Trophoblast cell (in vitro differentiated cells and primary cell): ENCODE measurements around the gene BTBD10.

Source experiments
- DNase-seq, 2 donors: peaks; one replicate each; pipeline ENCODE4 v3.0.0-alpha.2; 2016
- H2AFZ ChIP-seq: 2 replicates; pipeline ENCODE4 v1.6.1; 2013; ENCODE audit warnings: low read length, moderate library complexity, mild to moderate bottlenecking; ENCODE audit not compliant: insufficient read depth, poor library complexity
- H2AK5ac ChIP-seq: 2 replicates; pipeline ENCODE4 v1.6.1; 2013; ENCODE audit warnings: mild to moderate bottlenecking, low read length
- H2BK120ac ChIP-seq: 2 replicates; pipeline ENCODE4 v1.6.1; 2013; ENCODE audit warnings: low read length, mild to moderate bottlenecking, moderate library complexity; ENCODE audit not compliant: insufficient read depth, poor library complexity
- H2BK12ac ChIP-seq: 2 replicates; pipeline ENCODE4 v1.6.1; 2013; ENCODE audit warnings: mild to moderate bottlenecking, low read length, moderate library complexity
- H2BK5ac ChIP-seq: 2 replicates; pipeline ENCODE4 v1.6.1; 2013; ENCODE audit warnings: low read length, low read depth, moderate library complexity, mild to moderate bottlenecking; ENCODE audit not compliant: poor library complexity
- H3K14ac ChIP-seq: 2 replicates; pipeline ENCODE4 v1.6.1; 2013; ENCODE audit warnings: mild to moderate bottlenecking, low read length
- H3K18ac ChIP-seq: 2 replicates; pipeline ENCODE4 v1.6.1; 2013; ENCODE audit warnings: mild to moderate bottlenecking, low read length
- H3K23ac ChIP-seq: 2 replicates; pipeline ENCODE4 v1.6.1; 2013; ENCODE audit warnings: low read length
- H3K27ac ChIP-seq: 2 replicates; pipeline ENCODE4 v1.5.1; 2013; ENCODE audit warnings: low read depth, mild to moderate bottlenecking, inconsistent platforms, low read length, moderate library complexity
- H3K27me3 ChIP-seq: 2 replicates; pipeline ENCODE4 v1.6.1; 2013; ENCODE audit warnings: inconsistent platforms, mild to moderate bottlenecking, low read length, moderate library complexity; ENCODE audit not compliant: insufficient read depth
- H3K36me3 ChIP-seq, 2 experiments: 1 replicate in 1 of 2; 2 replicates in 1 of 2; pipeline ENCODE4 v1.6.1; 2013; ENCODE audit warnings: low read length in 2 of 2, mild to moderate bottlenecking in 2 of 2, moderate library complexity in 1 of 2; ENCODE audit not compliant: insufficient read depth in 2 of 2, control insufficient read depth in 1 of 2
- H3K4ac ChIP-seq: 2 replicates; pipeline ENCODE4 v1.6.1; 2013; ENCODE audit warnings: low read depth, mild to moderate bottlenecking, low read length, moderate library complexity
- H3K4me1 ChIP-seq, 2 experiments: 1 replicate in 1 of 2; 2 replicates in 1 of 2; pipeline ENCODE4 v1.6.1; 2013; ENCODE audit warnings: low read length in 2 of 2, mild to moderate bottlenecking in 2 of 2, moderate library complexity in 1 of 2; ENCODE audit not compliant: insufficient read depth in 2 of 2, control insufficient read depth in 1 of 2
- H3K4me2 ChIP-seq: 2 replicates; pipeline ENCODE4 v1.6.1; 2013; ENCODE audit warnings: inconsistent platforms, mild to moderate bottlenecking, low read length, moderate library complexity
- H3K4me3 ChIP-seq: 2 replicates; pipeline ENCODE4 v1.5.1; 2013; ENCODE audit warnings: mild to moderate bottlenecking, low read depth, low read length, inconsistent platforms
- H3K79me1 ChIP-seq: one replicate; pipeline ENCODE4 v1.6.1; 2013; ENCODE audit warnings: low read length
- H3K79me2 ChIP-seq: 2 replicates; pipeline ENCODE4 v1.6.1; 2013; ENCODE audit warnings: low read length, mild to moderate bottlenecking; ENCODE audit not compliant: control insufficient read depth, insufficient read depth, poor library complexity
- H3K9ac ChIP-seq: 2 replicates; pipeline ENCODE4 v1.6.1; 2013; ENCODE audit warnings: mild to moderate bottlenecking, low read length
- H3K9me3 ChIP-seq: 2 replicates; pipeline ENCODE4 v1.6.1; 2013; ENCODE audit warnings: low read depth, mild to moderate bottlenecking, control low read depth, inconsistent platforms, low read length; ENCODE audit not compliant: insufficient read depth
- H4K12ac ChIP-seq: 2 replicates; pipeline ENCODE4 v1.6.1; 2013; ENCODE audit warnings: low read depth, mild to moderate bottlenecking, low read length, moderate library complexity
- H4K8ac ChIP-seq: 2 replicates; pipeline ENCODE4 v1.6.1; 2013; ENCODE audit warnings: low read depth, mild to moderate bottlenecking, low read length, moderate library complexity
- H4K91ac ChIP-seq: one replicate; pipeline ENCODE4 v1.6.1; 2013; ENCODE audit warnings: low read depth, mild to moderate bottlenecking, low read length, moderate library complexity
- WGBS: extraction: QIAGEN DNeasy Blood & Tissue Kit; methylation state at CpG from one replicate; pipeline ENCODE4 v1.1.7; 2013; ENCODE audit warnings: missing lambda C conversion rate; ENCODE audit not compliant: insufficient read length, insufficient coverage; ENCODE audit errors: extremely low coverage; 5-methylcytosine and 5-hydroxymethylcytosine counted together

BTBD10 gene

DNA sequence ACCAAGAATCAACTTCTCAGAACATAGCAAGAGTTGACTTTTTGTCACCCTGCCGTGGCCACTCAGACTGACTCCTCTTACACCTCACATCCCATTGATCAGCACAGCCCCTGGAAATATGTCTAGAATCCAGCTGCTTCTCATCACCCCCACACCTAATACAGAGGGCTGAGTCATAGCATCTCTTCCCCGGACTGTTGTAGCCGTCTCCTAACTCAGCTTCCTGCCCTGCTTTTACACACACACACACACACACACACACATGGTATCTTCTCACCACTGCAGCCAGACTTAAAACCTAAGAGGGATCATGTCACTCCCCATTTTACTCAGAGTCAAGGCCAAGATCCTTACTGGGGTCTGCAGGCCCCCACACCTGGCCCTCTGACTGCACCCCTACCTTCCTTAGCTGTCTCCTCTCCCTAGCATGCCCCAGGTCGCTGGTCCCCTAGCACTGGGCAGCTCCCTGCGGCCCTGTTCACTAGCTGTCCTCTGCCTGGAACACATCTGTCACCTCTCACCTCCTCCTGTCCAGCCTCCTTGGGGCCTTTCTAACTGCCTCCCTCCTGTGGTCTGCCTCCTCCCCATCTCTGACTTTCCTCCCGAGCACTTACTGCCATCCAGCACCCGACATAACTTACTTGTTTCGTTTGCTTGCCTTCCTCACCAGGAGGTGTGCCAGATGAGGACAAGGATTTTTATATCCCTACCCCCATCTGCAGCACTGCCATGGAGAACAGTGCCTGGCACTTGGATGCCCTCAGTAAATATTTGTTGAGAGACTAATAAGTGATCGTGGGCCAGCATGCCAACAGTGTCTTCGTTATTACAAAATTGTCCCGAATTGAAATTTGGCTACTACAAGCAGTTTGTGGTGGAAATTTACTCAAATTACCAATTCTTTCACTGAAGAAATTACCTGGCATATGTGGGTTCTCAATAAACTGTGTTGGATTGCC is 123.5 kb downstream of the BTBD10 start:
- WGBS, result no CpG with 5 or more reads among the region's 11 CpGs

DNA sequence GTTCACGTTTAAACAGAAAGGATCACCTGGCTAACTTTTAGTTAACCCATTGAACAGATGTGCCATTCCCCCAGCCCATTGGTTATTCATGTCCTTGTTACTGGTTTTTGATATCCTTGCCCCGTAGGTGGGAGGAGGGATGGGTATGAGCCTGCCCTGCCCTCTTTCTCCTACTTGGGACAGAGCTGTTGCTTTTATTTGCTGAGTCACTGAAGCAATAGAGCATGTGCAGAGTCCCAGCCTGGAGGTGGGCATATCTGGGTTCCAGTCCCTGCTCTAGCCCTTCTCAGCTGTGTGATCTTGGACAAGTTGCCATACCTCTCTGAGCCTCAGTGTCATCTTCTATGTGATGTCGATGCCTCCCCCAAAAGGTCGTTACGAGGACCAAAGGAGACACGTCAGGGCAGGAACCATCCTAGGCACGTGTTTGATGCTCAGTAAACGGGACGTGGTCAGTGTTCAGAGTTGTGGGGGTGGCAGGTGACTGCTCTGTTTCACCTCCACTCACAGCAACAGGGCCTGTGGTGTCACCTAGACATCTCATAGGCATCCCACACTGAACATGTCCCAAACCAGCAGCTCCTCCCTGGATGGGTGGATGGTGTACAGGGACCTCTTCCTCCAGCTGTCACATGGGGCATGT is 124.5 kb downstream of the BTBD10 start:
- H3K4me1 ChIP-seq, result peaks cover 20 to 29% of the 10 kb centered on the region in 2 experiments
- peak overlapping the region; percentile 58 for H4K91ac ChIP-seq
- peak overlapping the region; percentile 9 for H3K4ac ChIP-seq
- peak overlapping the region; percentile 27 for H3K4me3 ChIP-seq
- H3K18ac ChIP-seq, result peak overlapping the region; percentile 5
- no CpG with 5 or more reads among the region's 9 CpGs for WGBS
- H3K14ac ChIP-seq, result peak overlapping the region; percentile 33
- DNase-seq, result no peak
- no peak overlapping the region for H2AFZ ChIP-seq
- peak overlapping the region; percentile 30 for H3K27ac ChIP-seq
- H2AK5ac ChIP-seq, result peak overlapping the region; percentile 6
- no peak overlapping the region for H4K12ac ChIP-seq
- peak overlapping the region; percentile 2 for H2BK12ac ChIP-seq
- H4K8ac ChIP-seq, result peak overlapping the region; percentile 5
- peaks cover 2% of the 10 kb centered on the region for H3K79me2 ChIP-seq
- H3K9me3 ChIP-seq, result no peaks in the 10 kb centered on the region
- H2BK120ac ChIP-seq, result peak overlapping the region; percentile 46
- H3K27me3 ChIP-seq, result no peaks in the 10 kb centered on the region
- H3K23ac ChIP-seq, result no peak overlapping the region
- H3K79me1 ChIP-seq, result peaks cover 17% of the 10 kb centered on the region
- no peak overlapping the region for H3K9ac ChIP-seq
- H2BK5ac ChIP-seq, result peak overlapping the region; percentile 5
- H3K4me2 ChIP-seq, result peak overlapping the region; percentile 2
- H3K36me3 ChIP-seq, result no peaks in the 10 kb centered on the region

More for the DNA sequence above, 123.5 kb downstream of the BTBD10 start:
- H3K27ac ChIP-seq, result peak overlapping the region; percentile 44
- H3K4me1 ChIP-seq, result peaks cover 20 to 29% of the 10 kb centered on the region in 2 experiments
- H2BK12ac ChIP-seq, result peak overlapping the region; percentile 70
- no peak overlapping the region for H2AFZ ChIP-seq
- peak overlapping the region; percentile 78 for H4K91ac ChIP-seq
- H2BK120ac ChIP-seq, result peak overlapping the region; percentile 44
- H3K36me3 ChIP-seq, result no peaks in the 10 kb centered on the region
- peak overlapping the region; percentile 8 for H3K18ac ChIP-seq
- no peak overlapping the region for H3K9ac ChIP-seq
- no peak overlapping the region for H3K23ac ChIP-seq
- H3K14ac ChIP-seq, result peak overlapping the region; percentile 49
- H3K4me3 ChIP-seq, result no peak overlapping the region
- H3K4ac ChIP-seq, result no peak overlapping the region
- peak overlapping the region; percentile 45 for H2AK5ac ChIP-seq
- peak overlapping the region; percentile 1 for H2BK5ac ChIP-seq
- H3K79me1 ChIP-seq, result peaks cover 17% of the 10 kb centered on the region
- H3K9me3 ChIP-seq, result no peaks in the 10 kb centered on the region
- H4K8ac ChIP-seq, result peak overlapping the region; percentile 3
- peak overlapping the region; percentile 2 for H3K4me2 ChIP-seq
- peaks cover 2% of the 10 kb centered on the region for H3K79me2 ChIP-seq
- H3K27me3 ChIP-seq, result no peaks in the 10 kb centered on the region
- no peak overlapping the region for H4K12ac ChIP-seq
- DNase-seq, result no peak

GRCh38 chr11:13338019-13338426 is 125.0 kb downstream of the BTBD10 start:
- H3K14ac ChIP-seq, result no peak overlapping the region
- no peak overlapping the region for H2BK12ac ChIP-seq
- peaks cover 2% of the 10 kb centered on the region for H3K79me2 ChIP-seq
- H3K4ac ChIP-seq, result no peak overlapping the region
- no peak overlapping the region for H2BK5ac ChIP-seq
- H4K12ac ChIP-seq, result no peak overlapping the region
- no peak overlapping the region for H3K4me3 ChIP-seq
- no peak overlapping the region for H3K9ac ChIP-seq
- H2AK5ac ChIP-seq, result no peak overlapping the region
- no peak overlapping the region for H4K8ac ChIP-seq
- H3K36me3 ChIP-seq, result no peaks in the 10 kb centered on the region
- peaks cover 17% of the 10 kb centered on the region for H3K79me1 ChIP-seq
- H3K27me3 ChIP-seq, result no peaks in the 10 kb centered on the region
- H3K23ac ChIP-seq, result no peak overlapping the region
- no peak for DNase-seq
- WGBS, result no CpG with 5 or more reads among the region's 5 CpGs
- H3K9me3 ChIP-seq, result no peaks in the 10 kb centered on the region
- peaks cover 20 to 29% of the 10 kb centered on the region in 2 experiments for H3K4me1 ChIP-seq
- no peak overlapping the region for H3K4me2 ChIP-seq
- H3K27ac ChIP-seq, result no peak overlapping the region
- H2BK120ac ChIP-seq, result no peak overlapping the region
- no peak overlapping the region for H4K91ac ChIP-seq
- H3K18ac ChIP-seq, result no peak overlapping the region
- no peak overlapping the region for H2AFZ ChIP-seq
